GM20000 (cell line): ENCODE measurements around the gene RAPGEF2.
"Not testable (repeated sequence)": the region's sequence is repeated elsewhere in the genome, so short reads cannot be mapped to it uniquely, and the experiment has no call there.

Experiments
- DNase-seq: peaks from one replicate; pipeline ENCODE4 v3.0.0; 2012; ENCODE audit warnings: low spot score
- TF ChIP-seq, protein P1 (sequence below): IDR thresholded peaks from 2 replicates; pipeline ENCODE4 v1.5.1; 2012; ENCODE audit warnings: mild to moderate bottlenecking, control low read depth; ENCODE audit errors: extremely low read depth, missing control alignments

RAPGEF2 gene

DNA sequence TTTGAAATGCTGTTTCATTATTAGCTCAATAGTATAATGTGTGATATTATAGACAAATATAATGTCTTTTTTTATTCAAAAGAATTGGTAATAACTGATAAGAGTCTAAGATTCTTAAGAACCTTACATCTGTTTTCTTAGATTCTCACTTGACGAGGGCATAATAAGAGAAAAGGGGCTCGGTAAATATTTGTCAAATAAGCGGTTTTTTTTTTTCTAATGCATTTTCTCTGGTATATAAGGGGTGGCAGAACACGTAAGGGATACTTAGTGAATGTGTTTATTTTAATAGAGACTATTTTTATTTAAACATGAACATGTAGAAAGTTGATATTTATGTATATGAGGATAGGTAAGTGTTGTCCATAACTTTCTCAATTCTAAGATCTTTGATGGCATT is 200.6 kb downstream of the RAPGEF2 start:
- no peak for DNase-seq
- TF ChIP-seq, protein P1, sequence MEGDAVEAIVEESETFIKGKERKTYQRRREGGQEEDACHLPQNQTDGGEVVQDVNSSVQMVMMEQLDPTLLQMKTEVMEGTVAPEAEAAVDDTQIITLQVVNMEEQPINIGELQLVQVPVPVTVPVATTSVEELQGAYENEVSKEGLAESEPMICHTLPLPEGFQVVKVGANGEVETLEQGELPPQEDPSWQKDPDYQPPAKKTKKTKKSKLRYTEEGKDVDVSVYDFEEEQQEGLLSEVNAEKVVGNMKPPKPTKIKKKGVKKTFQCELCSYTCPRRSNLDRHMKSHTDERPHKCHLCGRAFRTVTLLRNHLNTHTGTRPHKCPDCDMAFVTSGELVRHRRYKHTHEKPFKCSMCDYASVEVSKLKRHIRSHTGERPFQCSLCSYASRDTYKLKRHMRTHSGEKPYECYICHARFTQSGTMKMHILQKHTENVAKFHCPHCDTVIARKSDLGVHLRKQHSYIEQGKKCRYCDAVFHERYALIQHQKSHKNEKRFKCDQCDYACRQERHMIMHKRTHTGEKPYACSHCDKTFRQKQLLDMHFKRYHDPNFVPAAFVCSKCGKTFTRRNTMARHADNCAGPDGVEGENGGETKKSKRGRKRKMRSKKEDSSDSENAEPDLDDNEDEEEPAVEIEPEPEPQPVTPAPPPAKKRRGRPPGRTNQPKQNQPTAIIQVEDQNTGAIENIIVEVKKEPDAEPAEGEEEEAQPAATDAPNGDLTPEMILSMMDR: no peak

DNA sequence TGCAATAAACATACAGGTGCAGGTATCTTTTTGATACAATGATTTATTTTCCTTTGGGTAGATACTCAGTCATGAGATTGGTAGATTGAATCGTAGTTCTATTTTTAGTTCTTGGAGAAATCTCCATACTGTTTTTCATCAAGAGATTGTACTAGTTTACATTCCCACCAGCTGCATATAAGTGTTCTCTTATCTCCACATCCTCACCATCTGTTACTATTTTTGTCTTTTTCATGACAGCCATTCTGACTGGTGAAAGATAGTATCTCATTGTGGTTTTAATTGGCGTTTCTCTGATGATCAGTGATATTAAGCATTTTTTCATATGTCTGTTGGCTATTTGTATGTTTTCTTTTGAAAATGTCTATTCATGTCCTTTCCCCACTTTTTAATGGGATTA is 202.2 kb downstream of the RAPGEF2 start:
- TF ChIP-seq, protein P1: no peak
- no peak for DNase-seq

DNA sequence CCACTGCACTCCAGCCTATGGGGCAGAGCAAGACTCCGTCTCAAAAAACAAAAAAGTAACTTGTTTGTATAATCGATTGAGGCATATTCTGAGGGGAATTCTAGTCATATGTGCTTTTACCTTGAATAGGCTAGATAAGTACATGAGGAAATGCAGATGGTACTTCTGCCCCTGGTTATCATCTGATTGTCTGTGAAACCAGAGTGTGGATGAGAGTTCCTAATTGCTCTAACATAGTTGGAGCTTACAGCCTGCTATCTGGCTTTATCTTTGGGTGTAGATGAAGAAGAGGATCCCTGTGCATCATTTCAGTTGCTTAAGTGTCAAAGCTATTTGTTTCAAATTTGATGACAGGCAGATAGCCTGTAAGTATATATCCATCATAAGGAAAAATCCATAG is 205.1 kb downstream of the RAPGEF2 start:
- DNase-seq: no peak
- TF ChIP-seq, protein P1: no peak

DNA sequence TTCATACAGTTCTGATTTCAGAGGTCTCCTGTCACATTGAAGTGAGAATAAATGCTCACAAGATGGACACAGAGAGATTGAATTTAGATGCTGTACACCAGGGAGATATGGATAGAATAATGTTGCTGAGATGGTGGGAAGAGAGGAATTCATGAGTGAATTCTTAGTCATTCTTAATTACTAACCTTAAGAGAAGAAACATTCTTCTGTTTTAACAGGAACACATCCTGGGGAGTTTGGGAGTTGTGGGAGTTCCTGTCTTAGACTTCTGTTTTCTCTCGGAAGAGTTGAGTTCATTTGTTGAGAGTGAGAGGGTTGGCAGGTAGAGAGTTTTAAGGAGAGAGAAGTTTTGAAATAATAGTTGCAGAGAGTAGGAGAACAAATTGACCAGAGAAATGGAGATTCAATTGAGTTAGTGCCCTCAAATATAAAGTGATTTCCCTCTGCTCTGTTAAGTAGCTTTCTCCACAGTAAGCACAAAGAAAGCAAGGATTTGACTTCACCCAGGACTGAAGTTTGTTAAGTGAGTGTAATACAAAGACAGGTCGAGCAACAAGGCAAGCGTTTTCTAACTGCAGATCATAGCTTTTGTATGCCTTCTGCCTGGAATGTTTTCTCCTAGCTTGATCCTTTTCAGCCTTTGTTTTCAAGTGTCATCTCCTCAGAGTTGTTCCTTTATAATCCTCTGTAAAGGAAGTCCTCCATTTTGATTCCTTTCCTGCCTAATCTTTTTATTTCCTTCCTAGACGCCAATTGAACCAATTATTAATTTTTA is 205.9 kb downstream of the RAPGEF2 start:
- no peak for DNase-seq
- TF ChIP-seq, protein P1: no peak

DNA sequence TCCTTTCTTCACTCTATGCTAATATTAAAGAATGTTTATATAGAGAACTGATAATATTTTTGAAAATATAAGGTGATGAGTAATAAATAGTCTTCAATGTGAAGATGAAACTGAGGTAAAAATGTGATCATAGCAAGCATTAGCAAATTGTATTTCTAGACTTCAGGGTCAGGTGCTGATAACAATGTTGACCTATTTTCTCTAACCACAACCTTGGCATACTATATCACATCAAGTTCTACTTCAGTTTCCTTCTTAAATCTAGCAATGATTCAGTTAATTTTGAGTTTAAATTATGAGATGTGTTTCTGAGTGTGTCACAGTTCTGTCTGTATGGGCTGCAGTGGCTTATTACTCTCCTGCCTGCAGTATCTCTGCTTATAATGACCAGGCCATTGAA is 209.4 kb downstream of the RAPGEF2 start:
- DNase-seq: no peak

DNA sequence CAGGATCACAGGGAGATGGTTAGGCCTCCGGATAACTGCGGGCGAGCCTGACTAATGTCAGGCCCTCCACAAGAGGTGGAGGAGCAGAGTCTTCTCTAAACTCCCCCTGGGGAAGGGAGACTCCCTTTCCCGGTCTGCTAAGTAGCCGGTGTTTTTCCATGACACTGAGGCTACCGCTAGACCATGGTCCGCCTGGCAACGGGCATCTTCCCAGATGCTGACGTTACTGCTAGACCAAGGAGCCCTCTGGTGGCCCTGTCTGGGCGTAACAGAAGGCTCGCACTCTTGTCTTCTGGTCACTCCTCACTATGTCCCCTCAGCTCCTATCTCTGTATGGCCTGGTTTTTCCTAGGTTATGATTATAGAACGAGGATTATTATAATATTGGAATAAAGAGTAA is 213.0 kb downstream of the RAPGEF2 start:
- not testable (repeated sequence) for DNase-seq

More for the DNA sequence above, 209.4 kb downstream of the RAPGEF2 start:
- TF ChIP-seq, protein P1: no peak

DNA sequence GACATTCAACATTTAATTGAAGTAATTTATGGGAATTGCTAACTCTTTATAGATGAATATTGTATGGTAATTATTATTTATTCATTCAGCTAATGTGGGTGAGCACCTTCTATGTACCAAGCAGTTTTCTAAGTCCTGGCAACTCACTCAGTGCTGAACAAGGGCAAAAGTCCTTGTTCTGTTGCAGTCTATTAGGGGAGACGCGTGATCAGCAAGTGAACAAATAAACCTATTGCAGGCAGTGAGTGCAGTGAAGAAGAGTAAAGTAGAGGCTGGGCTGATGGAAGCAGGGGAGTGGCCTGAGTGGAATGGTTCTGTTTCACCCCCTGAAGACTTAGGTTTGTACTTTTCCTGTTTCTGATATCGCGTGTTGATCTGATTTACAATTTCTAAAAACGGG is 214.3 kb downstream of the RAPGEF2 start:
- TF ChIP-seq, protein P1: no peak

DNA sequence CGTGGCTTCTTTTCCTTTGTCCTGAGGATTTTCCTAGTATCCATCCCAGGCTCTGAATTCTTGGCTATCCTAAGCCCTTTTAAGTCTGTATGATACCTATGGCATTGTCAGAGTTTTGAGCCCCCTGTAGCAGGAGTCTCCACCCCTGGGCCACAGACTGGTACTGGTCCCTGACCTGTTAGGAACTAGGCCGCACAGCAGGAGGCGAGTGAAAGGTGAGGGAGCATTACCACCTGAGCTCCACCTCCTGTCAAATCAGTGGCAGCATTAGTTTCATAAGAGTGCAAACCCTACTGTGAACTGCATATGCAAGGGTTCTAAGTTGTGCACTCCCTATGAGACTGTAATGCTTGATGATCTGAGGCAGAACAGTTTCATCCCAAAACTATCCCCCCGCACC is 216.1 kb downstream of the RAPGEF2 start:
- TF ChIP-seq, protein P1: no peak
- DNase-seq: no peak

More for the DNA sequence above, 214.3 kb downstream of the RAPGEF2 start:
- no peak for DNase-seq
